ENCODE measurements around the gene CIAO3.

The CIAO3 gene

GRCh38 chr16:775236-775796 lies 34.5 kb upstream of the CIAO3 start:
- no peak for DNase-seq

- no peak for DNase-seq
Measured at GRCh38 chr16:774086-775001, 33.5 kb upstream of the CIAO3 start.

- DNase-seq: no peak
Measured at GRCh38 chr16:772959-773358, 32.2 kb upstream of the CIAO3 start.

- no peak for DNase-seq
Measured at GRCh38 chr16:770411-770810, 29.6 kb upstream of the CIAO3 start.

GRCh38 chr16:769934-770333 lies 29.1 kb upstream of the CIAO3 start:
- DNase-seq: no peak

- no peak for DNase-seq
Measured at GRCh38 chr16:769184-769784, 28.5 kb upstream of the CIAO3 start.

- no peak for DNase-seq
Measured at GRCh38 chr16:768428-768827, 27.6 kb upstream of the CIAO3 start.

- no peak for DNase-seq
Measured at GRCh38 chr16:767743-768235, 27.0 kb upstream of the CIAO3 start.

GRCh38 chr16:766820-767640 lies 26.2 kb upstream of the CIAO3 start:
- no peak for DNase-seq

- no peak for DNase-seq
Measured at GRCh38 chr16:766008-766819, 25.4 kb upstream of the CIAO3 start.

- no peak for DNase-seq
Measured at GRCh38 chr16:765488-765865, 24.7 kb upstream of the CIAO3 start.

- no peak for DNase-seq
Measured at GRCh38 chr16:764848-765487, 24.2 kb upstream of the CIAO3 start.

GRCh38 chr16:764184-764750 lies 23.5 kb upstream of the CIAO3 start:
- no peak for DNase-seq

- DNase-seq: no peak
Measured at GRCh38 chr16:763369-764183, 22.8 kb upstream of the CIAO3 start.

GRCh38 chr16:762595-763268 lies 21.9 kb upstream of the CIAO3 start:
- no peak for DNase-seq

- DNase-seq: no peak
Measured at GRCh38 chr16:761625-762513, 21.1 kb upstream of the CIAO3 start.

GRCh38 chr16:760545-761343 lies 19.9 kb upstream of the CIAO3 start, which contains the start of gene MSLN:
Gene MSLN, plus strand, starts transcription at chr16:760734. Its CDS starts 1,947 bp downstream, at chr16:762681.
- DNase-seq: no peak

- no peak for DNase-seq
Measured at GRCh38 chr16:760065-760464, 19.3 kb upstream of the CIAO3 start.

Data from DMS79 treated with DMSO at 0.1 percent for 48 hours (cell line).